ENCODE data around the gene CEND1. TPM values are rescaled to one million over a fixed set of nuclear protein-coding genes. Genes with fewer than 3 reads are reported as not detected.
"Not testable (repeated sequence)": the region's sequence is repeated elsewhere in the genome, so short reads cannot be mapped to it uniquely, and the experiment has no call there.

The CEND1 gene
- polyA plus RNA-seq, 1 of the 3 experiments (the other 2 are of a cell fraction): 3.6 TPM

DNA sequence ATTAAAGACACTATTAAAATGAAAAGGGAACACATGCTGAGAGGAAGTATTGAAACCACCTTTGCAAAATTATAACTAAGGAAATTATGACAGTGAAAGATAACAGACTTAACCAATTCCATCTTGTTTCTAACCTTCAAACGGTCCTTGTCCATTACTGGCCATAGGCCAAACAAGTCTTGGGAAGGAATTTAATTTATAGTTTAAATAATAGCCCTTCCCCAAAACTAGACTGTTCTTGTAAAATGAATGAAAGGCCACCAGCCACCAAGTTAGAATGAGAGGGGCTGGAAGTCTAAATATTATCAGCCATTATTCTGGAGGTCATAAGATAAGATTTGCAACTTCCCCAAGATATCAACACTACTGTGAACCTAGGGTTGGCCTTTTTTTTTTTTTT is 44.5 kb downstream of the CEND1 start:
- CTCF ChIA-PET: interaction anchor here (1.4 to 8.0 kb wide), 5 partner anchors 13 to 49 kb away, joined by 3 to 94 read pairs (median 28); no protein-coding TSS in a partner anchor
- Histone ChIP-seq H3K79me2 (ENCODE audit: insufficient read depth) (peaks cover 31% of the 10 kb centered on the region), H3F3A (replicated peaks; ENCODE audit: insufficient read depth) (no peaks in the 10 kb centered on the region), H3K27me3 (ENCODE audit: insufficient read depth) (no peaks in the 10 kb centered on the region), H3K27ac (ENCODE audit: low read depth in 2 of 2, low read length in 1 of 2) (no peak overlapping the region), H4K20me1 (ENCODE audit: insufficient read depth) (peaks cover 5% of the 10 kb centered on the region; the same call in 1 of the 2 replicates), H3K9me3 (no peaks in the 10 kb centered on the region), H3K9me2 (no peaks in the 10 kb centered on the region), H3K4me2 (no peak overlapping the region), H3K4me1 (ENCODE audit: control insufficient read depth in 1 of 2, insufficient read depth in 2 of 2, low read depth in 1 of 2, low read length in 1 of 2) (peaks cover 0 to 16% of the 10 kb centered on the region in 2 experiments; a peak in 3 of 4 replicates), H3K9ac (no peak overlapping the region), H2AFZ (ENCODE audit: low read depth) (no peak overlapping the region), H3K4me3 (ENCODE audit: low read depth in 2 of 2, low read length in 1 of 2) (no peak overlapping the region), H3K36me3 (replicated peaks in 1 of 2; ENCODE audit: control insufficient read depth in 1 of 2, insufficient read depth in 2 of 2, low read length in 1 of 2) (no peaks in the 10 kb centered on the region)
- WGBS (ENCODE audit: low lambda C conversion rate): 17% methylated on average over 1 of the region's 1 CpG
- POLR2A ChIA-PET: no interaction called here
- TF ChIP-seq TCF12 (IDR thresholded peaks at IDR 0.05) (no peak), MEF2A (IDR thresholded peaks at IDR 0.05; ENCODE audit: borderline replicate concordance, low read depth) (no peak), YY1 (IDR thresholded peaks at IDR 0.05; ENCODE audit: low read depth) (no peak), GABPA (IDR thresholded peaks at IDR 0.05; ENCODE audit: low read depth) (no peak), RAD21 (IDR thresholded peaks at IDR 0.05; ENCODE audit: low read length) (no peak)
- DNase-seq: no peak

DNA sequence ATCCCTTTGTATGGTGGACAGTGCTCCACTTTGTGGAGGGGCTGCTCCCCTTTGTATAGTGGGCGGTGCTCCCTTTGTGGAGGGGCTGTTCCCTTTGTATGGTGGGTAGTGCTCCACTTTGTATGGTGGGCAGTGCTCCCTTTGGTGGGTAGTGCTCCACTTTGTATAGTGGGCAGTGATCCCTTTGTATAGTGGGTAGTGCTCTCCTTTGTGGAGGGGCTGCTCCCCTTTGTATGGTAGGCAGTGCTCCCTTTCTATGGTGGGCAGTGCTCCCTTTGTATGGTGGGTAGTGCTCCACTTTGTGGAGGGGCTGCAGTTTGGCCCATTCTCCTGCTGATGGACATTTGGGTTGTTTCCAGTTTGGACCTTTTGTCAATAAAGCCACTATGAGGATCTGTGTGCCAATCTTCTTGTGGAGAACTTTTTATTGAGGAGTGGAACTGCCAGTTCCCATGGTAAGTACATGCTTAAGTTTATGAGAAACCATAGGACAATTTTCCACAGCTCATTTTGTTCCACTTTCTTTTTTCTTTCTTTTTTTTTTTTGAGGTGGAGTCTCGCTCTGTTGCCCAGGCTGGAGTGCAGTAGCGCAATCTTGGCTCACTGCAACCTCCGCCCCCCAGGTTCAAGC is 47.2 kb downstream of the CEND1 start:
- Histone ChIP-seq H3K9ac (no peak overlapping the region), H3K4me3 (ENCODE audit: low read depth in 2 of 2, low read length in 1 of 2) (no peak overlapping the region; a peak in 1 of 4 replicates), H3F3A (replicated peaks; ENCODE audit: insufficient read depth) (no peaks in the 10 kb centered on the region), H3K79me2 (ENCODE audit: insufficient read depth) (peaks cover 3% of the 10 kb centered on the region), H2AFZ (ENCODE audit: low read depth) (no peak overlapping the region), H3K9me2 (no peaks in the 10 kb centered on the region), H3K36me3 (replicated peaks in 1 of 2; ENCODE audit: control insufficient read depth in 1 of 2, insufficient read depth in 2 of 2, low read length in 1 of 2) (no peaks in the 10 kb centered on the region), H3K4me1 (ENCODE audit: control insufficient read depth in 1 of 2, insufficient read depth in 2 of 2, low read depth in 1 of 2, low read length in 1 of 2) (peaks cover 0 to 3% of the 10 kb centered on the region in 2 experiments; a peak in 1 of 4 replicates), H3K4me2 (no peak overlapping the region), H4K20me1 (ENCODE audit: insufficient read depth) (no peaks in the 10 kb centered on the region), H3K9me3 (no peaks in the 10 kb centered on the region), H3K27me3 (ENCODE audit: insufficient read depth) (no peaks in the 10 kb centered on the region; the same call in 1 of the 2 replicates), H3K27ac (ENCODE audit: low read depth in 2 of 2, low read length in 1 of 2) (no peak overlapping the region)
- CTCF ChIA-PET: interaction anchor here (8.0 kb wide), 1 partner anchor 17 kb away, joined by 94 read pairs; no protein-coding TSS in a partner anchor
- POLR2A ChIA-PET: no interaction called here
- WGBS (ENCODE audit: low lambda C conversion rate): 89% methylated on average over 4 of the region's 4 CpGs
- TF ChIP-seq FOXM1 (IDR thresholded peaks at IDR 0.05; ENCODE audit: low read depth) (no peak), CHD2 (IDR thresholded peaks at IDR 0.05; ENCODE audit: low read length, partially characterized antibody) (no peak), YY1 (IDR thresholded peaks at IDR 0.05; ENCODE audit: low read depth) (no peak), RFX5 (IDR thresholded peaks at IDR 0.05; ENCODE audit: low read length) (no peak), TAF1 (IDR thresholded peaks at IDR 0.05; ENCODE audit: borderline replicate concordance, low read depth, low read length) (no peak)
- TF ChIP-seq, protein P1, sequence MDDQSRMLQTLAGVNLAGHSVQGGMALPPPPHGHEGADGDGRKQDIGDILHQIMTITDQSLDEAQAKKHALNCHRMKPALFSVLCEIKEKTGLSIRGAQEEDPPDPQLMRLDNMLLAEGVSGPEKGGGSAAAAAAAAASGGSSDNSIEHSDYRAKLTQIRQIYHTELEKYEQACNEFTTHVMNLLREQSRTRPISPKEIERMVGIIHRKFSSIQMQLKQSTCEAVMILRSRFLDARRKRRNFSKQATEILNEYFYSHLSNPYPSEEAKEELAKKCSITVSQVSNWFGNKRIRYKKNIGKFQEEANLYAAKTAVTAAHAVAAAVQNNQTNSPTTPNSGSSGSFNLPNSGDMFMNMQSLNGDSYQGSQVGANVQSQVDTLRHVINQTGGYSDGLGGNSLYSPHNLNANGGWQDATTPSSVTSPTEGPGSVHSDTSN (IDR thresholded peaks at IDR 0.05): no peak
- no peak for DNase-seq

DNA sequence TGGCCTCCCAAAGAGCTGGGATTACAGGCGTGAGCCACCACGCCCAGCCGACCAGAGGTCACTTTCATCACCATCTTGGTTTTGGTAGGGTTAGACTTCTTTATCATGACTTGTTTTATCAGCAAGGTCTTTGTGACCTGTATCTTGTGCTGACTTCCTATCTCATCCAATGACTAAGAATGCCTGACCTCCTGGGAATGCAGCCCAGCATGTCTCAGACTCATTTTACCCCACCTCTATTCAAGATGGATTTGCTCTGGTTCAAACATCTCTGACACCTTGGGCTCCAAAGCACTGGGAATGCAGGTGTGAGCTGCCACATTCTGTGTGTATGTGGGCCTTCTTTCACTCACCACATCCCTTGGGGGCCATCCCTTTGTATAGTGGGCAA is 47.7 kb downstream of the CEND1 start:
- Histone ChIP-seq H3K4me1 (ENCODE audit: control insufficient read depth in 1 of 2, insufficient read depth in 2 of 2, low read depth in 1 of 2, low read length in 1 of 2) (peaks cover 0 to 3% of the 10 kb centered on the region in 2 experiments; a peak in 1 of 4 replicates), H3K9me3 (no peaks in the 10 kb centered on the region), H3K4me2 (no peak overlapping the region), H3K27me3 (ENCODE audit: insufficient read depth) (no peaks in the 10 kb centered on the region; the same call in 1 of the 2 replicates), H4K20me1 (ENCODE audit: insufficient read depth) (no peaks in the 10 kb centered on the region), H3K79me2 (ENCODE audit: insufficient read depth) (no peaks in the 10 kb centered on the region), H3K36me3 (replicated peaks in 1 of 2; ENCODE audit: control insufficient read depth in 1 of 2, insufficient read depth in 2 of 2, low read length in 1 of 2) (no peaks in the 10 kb centered on the region), H3K27ac (ENCODE audit: low read depth in 2 of 2, low read length in 1 of 2) (no peak overlapping the region), H2AFZ (ENCODE audit: low read depth) (no peak overlapping the region), H3K9me2 (no peaks in the 10 kb centered on the region), H3K9ac (no peak overlapping the region), H3F3A (replicated peaks; ENCODE audit: insufficient read depth) (no peaks in the 10 kb centered on the region), H3K4me3 (ENCODE audit: low read depth in 2 of 2, low read length in 1 of 2) (no peak overlapping the region; a peak in 1 of 4 replicates)
- ChIA-PET CTCF (no interaction called here), POLR2A (no interaction called here)
- 97% methylated on average over 3 of the region's 3 CpGs for WGBS (ENCODE audit: low lambda C conversion rate)
- TF ChIP-seq TAF1 (IDR thresholded peaks at IDR 0.05; ENCODE audit: borderline replicate concordance, low read depth, low read length): no peak
- TF ChIP-seq, protein P2, sequence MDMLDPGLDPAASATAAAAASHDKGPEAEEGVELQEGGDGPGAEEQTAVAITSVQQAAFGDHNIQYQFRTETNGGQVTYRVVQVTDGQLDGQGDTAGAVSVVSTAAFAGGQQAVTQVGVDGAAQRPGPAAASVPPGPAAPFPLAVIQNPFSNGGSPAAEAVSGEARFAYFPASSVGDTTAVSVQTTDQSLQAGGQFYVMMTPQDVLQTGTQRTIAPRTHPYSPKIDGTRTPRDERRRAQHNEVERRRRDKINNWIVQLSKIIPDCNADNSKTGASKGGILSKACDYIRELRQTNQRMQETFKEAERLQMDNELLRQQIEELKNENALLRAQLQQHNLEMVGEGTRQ (IDR thresholded peaks at IDR 0.05; ENCODE audit: borderline replicate concordance, low read depth, low read length): no peak
- DNase-seq: no peak

DNA sequence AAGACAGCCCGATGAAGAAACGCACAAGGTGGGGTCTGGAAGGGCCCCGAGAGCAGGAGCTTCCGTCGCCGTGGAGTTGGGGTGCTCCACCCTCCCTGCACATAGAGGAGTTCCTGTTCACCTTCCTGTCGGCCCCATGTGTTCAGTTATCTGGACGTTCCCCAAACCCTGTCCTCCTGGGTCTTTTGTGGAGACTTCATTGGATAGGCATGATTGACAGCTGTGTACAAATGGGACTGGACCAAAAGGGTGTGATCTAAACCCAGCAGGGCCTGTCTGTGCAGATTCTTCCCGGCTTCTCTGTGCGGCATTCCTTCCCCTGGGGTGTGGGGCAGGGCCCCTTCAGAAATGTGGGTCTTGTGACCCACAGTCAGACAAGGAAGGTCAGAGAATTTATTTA is 52.0 kb downstream of the CEND1 start:
- H3K36me3 ChIP-seq (replicated peaks in 1 of 2; ENCODE audit: control insufficient read depth in 1 of 2, insufficient read depth in 2 of 2, low read length in 1 of 2); H3K27ac ChIP-seq (ENCODE audit: low read depth in 2 of 2, low read length in 1 of 2); H3K9me2 ChIP-seq; H3K9me3 ChIP-seq; H4K20me1 ChIP-seq (ENCODE audit: insufficient read depth); POLR2A ChIA-PET; H2AFZ ChIP-seq (ENCODE audit: low read depth); H3K79me2 ChIP-seq (ENCODE audit: insufficient read depth); H3K4me1 ChIP-seq (ENCODE audit: control insufficient read depth in 1 of 2, insufficient read depth in 2 of 2, low read depth in 1 of 2, low read length in 1 of 2); H3K27me3 ChIP-seq (ENCODE audit: insufficient read depth); H3K4me3 ChIP-seq (ENCODE audit: low read depth in 2 of 2, low read length in 1 of 2); DNase-seq; H3F3A ChIP-seq (replicated peaks; ENCODE audit: insufficient read depth); H3K9ac ChIP-seq; H3K4me2 ChIP-seq: not testable (repeated sequence)
- 68% methylated on average over 6 of the region's 10 CpGs for WGBS (ENCODE audit: low lambda C conversion rate)
- CTCF ChIA-PET: interaction anchor here (2.4 kb wide), 1 partner anchor 15 kb away, joined by 7 read pairs; no protein-coding TSS in a partner anchor
